Measurements from ENCODE around the gene FCHSD2. TPM values are rescaled to one million over a fixed set of nuclear protein-coding genes. Genes with fewer than 3 reads are reported as not detected.

FCHSD2 gene
- polyA plus RNA-seq, 3 donors: 14.5 to 43.5 (median 16.6) TPM

- H3K27me3 ChIP-seq (ENCODE audit: control insufficient read depth in 2 of 2, insufficient read depth in 2 of 2, low read length in 2 of 2): no peaks in the 10 kb centered on the region
- H4K20me1 ChIP-seq (ENCODE audit: insufficient read depth, low read length): no peaks in the 10 kb centered on the region
- peaks cover 15 to 24% of the 10 kb centered on the region in 2 donors for H3K36me3 ChIP-seq (replicated peaks in 1 of 2; ENCODE audit: control insufficient read depth in 1 of 2, insufficient read depth in 2 of 2, low read length in 2 of 2)
- H3K4me1 ChIP-seq (ENCODE audit: control insufficient read depth in 1 of 2, insufficient read depth in 2 of 2, low read length in 2 of 2): peaks cover 65 to 67% of the 10 kb centered on the region in 2 donors
- Mint-ChIP-seq H3K36me3 (peaks cover 24 to 52% of the 10 kb centered on the region in 2 donors), H3K9me3 (peaks cover 0 to 2% (median 0%) of the 10 kb centered on the region in 7 donors), H3K27ac (peak overlapping the region; percentile 89 to 99 (median 98)), H3K4me1 (peaks cover 52% of the 10 kb centered on the region), H3K4me3 (no peak overlapping the region), H3K27me3 (ENCODE audit: low read depth in 3 of 3) (no peaks in the 10 kb centered on the region)
- peak overlapping the region; percentile 29 for H3K9ac ChIP-seq (ENCODE audit: insufficient read depth, low read length, poor library complexity, severe bottlenecking)
- no peak for TF ChIP-seq CTCF (IDR thresholded peaks at IDR 0.05)
- H3K27ac ChIP-seq (ENCODE audit: low read depth in 1 of 2, low read length in 2 of 2): peak overlapping the region; percentile 81 to 96
- H3K4me2 ChIP-seq (replicated peaks; ENCODE audit: extremely low read depth, low read length, poor library complexity, severe bottlenecking): peak overlapping the region; percentile 36
- no peak overlapping the region for H3K4me3 ChIP-seq (replicated peaks in 1 of 3; ENCODE audit: low read depth in 2 of 3, low read length in 3 of 3)
- no peak overlapping the region for H2AFZ ChIP-seq (ENCODE audit: insufficient read depth, low read depth, low read length, poor library complexity, severe bottlenecking)
- WGBS (ENCODE audit: insufficient coverage): no CpG with 5 or more reads among the region's 6 CpGs
- no peaks in the 10 kb centered on the region for H3K9me3 ChIP-seq (replicated peaks in 1 of 2; ENCODE audit: control insufficient read depth in 1 of 2, insufficient read depth in 1 of 2, low read length in 2 of 2)
- intact Hi-C loops (cut with micrococcal nuclease): no loop called here
- DNase-seq: peak; percentile 79 to 90 (median 89)
- H3K79me2 ChIP-seq (ENCODE audit: insufficient read depth, low read length): peaks cover 33% of the 10 kb centered on the region
Observed at GRCh38 chr11:72805216-72805615, 336.9 kb downstream of the FCHSD2 start.

- Mint-ChIP-seq H3K4me3 (no peak overlapping the region), H3K36me3 (peaks cover 13 to 31% of the 10 kb centered on the region in 2 donors), H3K27ac (peak overlapping the region in 1 of 7 donors; percentile 30), H3K9me3 (peaks cover 0 to 2% (median 0%) of the 10 kb centered on the region in 7 donors), H3K27me3 (ENCODE audit: low read depth in 3 of 3) (no peaks in the 10 kb centered on the region), H3K4me1 (peaks cover 44% of the 10 kb centered on the region)
- no peak overlapping the region for H3K9ac ChIP-seq (ENCODE audit: insufficient read depth, low read length, poor library complexity, severe bottlenecking)
- H3K4me2 ChIP-seq (replicated peaks; ENCODE audit: extremely low read depth, low read length, poor library complexity, severe bottlenecking): no peak overlapping the region
- no peaks in the 10 kb centered on the region for H4K20me1 ChIP-seq (ENCODE audit: insufficient read depth, low read length)
- peaks cover 20% of the 10 kb centered on the region for H3K79me2 ChIP-seq (ENCODE audit: insufficient read depth, low read length)
- peaks cover 2 to 10% of the 10 kb centered on the region in 2 donors for H3K36me3 ChIP-seq (replicated peaks in 1 of 2; ENCODE audit: control insufficient read depth in 1 of 2, insufficient read depth in 2 of 2, low read length in 2 of 2)
- H3K4me3 ChIP-seq (replicated peaks in 1 of 3; ENCODE audit: low read depth in 2 of 3, low read length in 3 of 3): no peak overlapping the region
- no peaks in the 10 kb centered on the region for H3K27me3 ChIP-seq (ENCODE audit: control insufficient read depth in 2 of 2, insufficient read depth in 2 of 2, low read length in 2 of 2)
- no peaks in the 10 kb centered on the region for H3K9me3 ChIP-seq (replicated peaks in 1 of 2; ENCODE audit: control insufficient read depth in 1 of 2, insufficient read depth in 1 of 2, low read length in 2 of 2)
- no peak overlapping the region for H2AFZ ChIP-seq (ENCODE audit: insufficient read depth, low read depth, low read length, poor library complexity, severe bottlenecking)
- no peak for DNase-seq
- 94% methylated on average over 2 of the region's 6 CpGs for WGBS (ENCODE audit: insufficient coverage)
- TF ChIP-seq CTCF (IDR thresholded peaks at IDR 0.05): no peak
- H3K27ac ChIP-seq (ENCODE audit: low read depth in 1 of 2, low read length in 2 of 2): no peak overlapping the region
- H3K4me1 ChIP-seq (ENCODE audit: control insufficient read depth in 1 of 2, insufficient read depth in 2 of 2, low read length in 2 of 2): peaks cover 53 to 62% of the 10 kb centered on the region in 2 donors
- intact Hi-C loops (cut with micrococcal nuclease): no loop called here
Observed at GRCh38 chr11:72802822-72803221, 339.3 kb downstream of the FCHSD2 start.

All from CD14-positive monocyte (primary cell).